Measurements from ENCODE around the gene CUX1. TPM values are rescaled to one million over a fixed set of nuclear protein-coding genes. Genes with fewer than 3 reads are reported as not detected.

Gene CUX1
- total RNA-seq, 4 donors from 2014 or later: 52.5 to 93.6 (median 63.7) TPM

GRCh38 chr7:101869901-101870290, 52.5 kb downstream of the CUX1 start:
- Histone ChIP-seq H3K4me1 (peaks cover 16% of the 10 kb centered on the region), H3K9me3 (no peaks in the 10 kb centered on the region), H3K4me3 (no peak overlapping the region), H3K36me3 (no peaks in the 10 kb centered on the region), H3K27me3 (no peaks in the 10 kb centered on the region), H3K27ac (no peak overlapping the region)
- WGBS: 81% methylated on average over 7 of the region's 7 CpGs
- no peak for DNase-seq (ENCODE audit: low spot score in 2 of 2)
- TF ChIP-seq POLR2AphosphoS5 (IDR thresholded peaks at IDR 0.05) (no peak), EP300 (IDR thresholded peaks at IDR 0.05) (no peak), POLR2A (IDR thresholded peaks at IDR 0.05) (no peak)
- TF ChIP-seq, protein P1, sequence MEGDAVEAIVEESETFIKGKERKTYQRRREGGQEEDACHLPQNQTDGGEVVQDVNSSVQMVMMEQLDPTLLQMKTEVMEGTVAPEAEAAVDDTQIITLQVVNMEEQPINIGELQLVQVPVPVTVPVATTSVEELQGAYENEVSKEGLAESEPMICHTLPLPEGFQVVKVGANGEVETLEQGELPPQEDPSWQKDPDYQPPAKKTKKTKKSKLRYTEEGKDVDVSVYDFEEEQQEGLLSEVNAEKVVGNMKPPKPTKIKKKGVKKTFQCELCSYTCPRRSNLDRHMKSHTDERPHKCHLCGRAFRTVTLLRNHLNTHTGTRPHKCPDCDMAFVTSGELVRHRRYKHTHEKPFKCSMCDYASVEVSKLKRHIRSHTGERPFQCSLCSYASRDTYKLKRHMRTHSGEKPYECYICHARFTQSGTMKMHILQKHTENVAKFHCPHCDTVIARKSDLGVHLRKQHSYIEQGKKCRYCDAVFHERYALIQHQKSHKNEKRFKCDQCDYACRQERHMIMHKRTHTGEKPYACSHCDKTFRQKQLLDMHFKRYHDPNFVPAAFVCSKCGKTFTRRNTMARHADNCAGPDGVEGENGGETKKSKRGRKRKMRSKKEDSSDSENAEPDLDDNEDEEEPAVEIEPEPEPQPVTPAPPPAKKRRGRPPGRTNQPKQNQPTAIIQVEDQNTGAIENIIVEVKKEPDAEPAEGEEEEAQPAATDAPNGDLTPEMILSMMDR (IDR thresholded peaks at IDR 0.05): no peak

- WGBS: 45% methylated on average over 12 of the region's 12 CpGs
- peaks cover 16% of the 10 kb centered on the region for H3K4me1 ChIP-seq
- no peak for DNase-seq (ENCODE audit: low spot score in 2 of 2)
- no peaks in the 10 kb centered on the region for H3K27me3 ChIP-seq
- no peak overlapping the region for H3K4me3 ChIP-seq
- no peak overlapping the region for H3K27ac ChIP-seq
- no peaks in the 10 kb centered on the region for H3K36me3 ChIP-seq
- H3K9me3 ChIP-seq: no peaks in the 10 kb centered on the region
- TF ChIP-seq POLR2AphosphoS5 (IDR thresholded peaks at IDR 0.05) (no peak), POLR2A (IDR thresholded peaks at IDR 0.05) (no peak), EP300 (IDR thresholded peaks at IDR 0.05) (no peak)
- TF ChIP-seq, protein P1 (IDR thresholded peaks at IDR 0.05): no peak
Measured at GRCh38 chr7:101870361-101871062, 53.1 kb downstream of the CUX1 start.

DNA sequence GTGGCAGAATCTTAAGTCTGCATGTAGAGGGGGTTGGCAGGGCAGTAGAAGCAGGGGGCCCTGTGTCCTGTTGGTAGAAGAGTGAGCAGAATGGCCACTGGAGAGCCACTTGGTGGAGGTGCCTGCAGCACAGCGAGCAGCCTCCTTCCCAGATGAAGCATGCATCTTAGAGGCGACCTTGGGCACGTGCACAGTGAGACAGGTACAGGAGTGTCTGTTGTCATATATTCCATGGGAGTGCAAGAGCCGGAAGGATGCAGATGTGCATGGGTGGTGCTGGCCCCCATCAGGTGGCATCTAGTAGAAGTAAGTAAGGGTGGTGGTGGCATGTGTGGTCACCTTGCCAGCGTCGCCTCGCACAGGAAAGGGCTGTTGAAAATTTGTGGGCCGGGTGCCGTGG, 53.9 kb downstream of the CUX1 start:
- H3K9me3 ChIP-seq: no peaks in the 10 kb centered on the region
- no peaks in the 10 kb centered on the region for H3K36me3 ChIP-seq
- no peak overlapping the region for H3K27ac ChIP-seq
- TF ChIP-seq, protein P1 (IDR thresholded peaks at IDR 0.05): no peak
- TF ChIP-seq POLR2A (IDR thresholded peaks at IDR 0.05) (no peak), POLR2AphosphoS5 (IDR thresholded peaks at IDR 0.05) (no peak), EP300 (IDR thresholded peaks at IDR 0.05) (no peak)
- H3K4me3 ChIP-seq: no peak overlapping the region
- 92% methylated on average over 9 of the region's 9 CpGs for WGBS
- DNase-seq (ENCODE audit: low spot score in 2 of 2): no peak
- H3K4me1 ChIP-seq: peaks cover 16% of the 10 kb centered on the region
- no peaks in the 10 kb centered on the region for H3K27me3 ChIP-seq

- H3K27ac ChIP-seq: no peak overlapping the region
- no peaks in the 10 kb centered on the region for H3K9me3 ChIP-seq
- WGBS: 58% methylated on average over 5 of the region's 5 CpGs
- TF ChIP-seq, protein P1 (IDR thresholded peaks at IDR 0.05): no peak
- no peaks in the 10 kb centered on the region for H3K27me3 ChIP-seq
- no peak overlapping the region for H3K4me3 ChIP-seq
- DNase-seq (ENCODE audit: low spot score in 2 of 2): no peak
- H3K36me3 ChIP-seq: no peaks in the 10 kb centered on the region
- H3K4me1 ChIP-seq: peaks cover 16% of the 10 kb centered on the region
Measured at GRCh38 chr7:101874028-101874427, 56.6 kb downstream of the CUX1 start.

DNA sequence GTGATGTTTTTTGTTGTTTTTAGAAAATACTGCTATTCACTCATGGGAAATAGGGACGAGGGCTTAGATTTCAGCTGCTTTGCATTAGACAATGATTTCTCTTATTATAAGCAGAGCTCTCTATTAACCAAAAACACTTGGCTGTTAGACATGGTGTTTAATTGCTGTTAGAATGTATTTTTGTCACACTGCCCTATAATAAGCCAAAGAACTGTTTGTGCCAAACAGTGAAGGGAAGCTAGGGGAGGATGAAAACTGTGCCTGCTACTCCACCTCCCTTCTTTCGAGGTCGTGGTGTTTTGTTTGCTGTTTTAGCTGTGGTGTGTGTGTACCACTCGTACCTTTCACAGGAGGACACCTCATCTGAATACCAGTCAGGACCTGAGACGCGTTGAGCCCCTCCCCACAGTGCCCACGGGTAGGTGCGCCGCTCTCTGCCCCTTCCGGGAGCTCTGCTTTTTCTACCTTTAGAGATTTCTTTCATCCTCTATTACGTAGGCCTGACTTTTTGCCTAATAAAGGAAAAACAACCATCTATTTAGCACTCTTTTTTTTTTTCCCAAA, 57.9 kb downstream of the CUX1 start:
- TF ChIP-seq POLR2AphosphoS5 (IDR thresholded peaks at IDR 0.05) (no peak), POLR2A (IDR thresholded peaks at IDR 0.05) (no peak), EP300 (IDR thresholded peaks at IDR 0.05) (no peak)
- TF ChIP-seq, protein P1 (IDR thresholded peaks at IDR 0.05): no peak
- no peaks in the 10 kb centered on the region for H3K27me3 ChIP-seq
- H3K36me3 ChIP-seq: no peaks in the 10 kb centered on the region
- WGBS: 74% methylated on average over 11 of the region's 11 CpGs
- H3K4me1 ChIP-seq: peaks cover 7% of the 10 kb centered on the region
- H3K9me3 ChIP-seq: no peaks in the 10 kb centered on the region
- no peak overlapping the region for H3K27ac ChIP-seq
- no peak for DNase-seq (ENCODE audit: low spot score in 2 of 2)
- H3K4me3 ChIP-seq: no peak overlapping the region

All from suprapubic skin (tissue), 4 donors.